Keratinocyte (primary cell): ENCODE results near the gene TNK1. TPM values are rescaled to one million over a fixed set of nuclear protein-coding genes. Genes with fewer than 3 reads are reported as not detected.

Experiments
- DNase-seq: peaks from one replicate; pipeline ENCODE4 v3.0.0-alpha.2; 2011; ENCODE audit warnings: low read depth, missing footprints, low spot score
- FAIRE-seq: peaks from 2 replicates; lab custom pipeline; 2011; peaks lifted over from hg19 to GRCh38; lab: Jason Lieb, UNC
- H2AFZ ChIP-seq: 2 replicates; pipeline ENCODE4 v1.6.0; 2012; ENCODE audit warnings: low read length, control low read depth, inconsistent platforms; ENCODE audit not compliant: control insufficient read depth
- H3K27ac ChIP-seq: 2 replicates; pipeline ENCODE4 v1.5.1; 2011; ENCODE audit warnings: low read length; ENCODE audit not compliant: control insufficient read depth, insufficient read depth
- H3K27me3 ChIP-seq: 3 replicates; pipeline ENCODE4 v1.6.0; 2011; ENCODE audit warnings: low read length; ENCODE audit not compliant: control insufficient read depth, insufficient read depth; ENCODE audit errors: extremely low read depth
- H3K36me3 ChIP-seq, 2 experiments: 2 replicates in 1 of 2; 3 replicates in 1 of 2; pipeline ENCODE4 v1.5.1; 2011; ENCODE audit warnings: low read length in 2 of 2, mild to moderate bottlenecking in 1 of 2; ENCODE audit not compliant: control insufficient read depth in 2 of 2, insufficient read depth in 2 of 2; ENCODE audit errors: extremely low read depth in 1 of 2
- H3K4me1 ChIP-seq: 3 replicates; pipeline ENCODE4 v1.5.1; 2011; ENCODE audit warnings: low read length; ENCODE audit not compliant: control insufficient read depth, insufficient read depth; ENCODE audit errors: extremely low read depth
- H3K4me2 ChIP-seq: 3 replicates; pipeline ENCODE4 v1.6.0; 2011; ENCODE audit warnings: low read depth, low read length; ENCODE audit not compliant: control insufficient read depth, insufficient read depth; ENCODE audit errors: extremely low read depth
- H3K4me3 ChIP-seq, 3 experiments: fragments of 200-600 bp in 1 of 3; sonication (generic) in 1 of 3; 2 replicates in 2 of 3; 3 replicates in 1 of 3; pipeline ENCODE4 v1.5.1; 2011 to 2016; ENCODE audit warnings: low read length in 3 of 3, mild to moderate bottlenecking in 3 of 3, control low read depth in 2 of 3, inconsistent platforms in 1 of 3, low read depth in 1 of 3, mixed read lengths in 1 of 3, mixed run types in 1 of 3, moderate library complexity in 1 of 3; ENCODE audit not compliant: control insufficient read depth in 2 of 3, insufficient read depth in 2 of 3; ENCODE audit errors: extremely low read depth in 1 of 3
- H3K79me2 ChIP-seq: 2 replicates; pipeline ENCODE4 v1.6.0; 2012; ENCODE audit warnings: low read length; ENCODE audit not compliant: control insufficient read depth, insufficient read depth
- H3K9ac ChIP-seq: 3 replicates; pipeline ENCODE4 v1.6.0; 2011; ENCODE audit warnings: low read length; ENCODE audit not compliant: control insufficient read depth, insufficient read depth; ENCODE audit errors: extremely low read depth
- H3K9me1 ChIP-seq: 3 replicates; pipeline ENCODE4 v1.6.0; 2011; ENCODE audit warnings: low read length; ENCODE audit not compliant: control insufficient read depth, insufficient read depth; ENCODE audit errors: extremely low read depth
- H3K9me3 ChIP-seq: 2 replicates; pipeline ENCODE4 v1.5.1; 2012; ENCODE audit warnings: low read depth, low read length; ENCODE audit not compliant: control insufficient read depth
- H4K20me1 ChIP-seq: 3 replicates; pipeline ENCODE4 v1.6.0; 2011; ENCODE audit warnings: low read length; ENCODE audit not compliant: control insufficient read depth, insufficient read depth; ENCODE audit errors: extremely low read depth
- CTCF ChIP-seq, 3 experiments: IDR thresholded peaks in 1 of 3; conservative IDR thresholded peaks in 1 of 3; optimal IDR thresholded peaks in 1 of 3; 2 replicates in 2 of 3; 3 replicates in 1 of 3; pipeline versions ENCODE3 to v1.5.1; 2011; ENCODE audit warnings: low read length in 3 of 3, mild to moderate bottlenecking in 3 of 3, moderate library complexity in 2 of 3, control low read depth in 1 of 3, inconsistent platforms in 1 of 3; ENCODE audit not compliant: insufficient read depth in 2 of 3; ENCODE audit errors: extremely low read depth in 1 of 3
- EZH2 ChIP-seq: IDR thresholded peaks from one replicate; pipeline ENCODE4 v1.6.1; 2012; ENCODE audit warnings: inconsistent platforms, mild to moderate bottlenecking, low read length, moderate library complexity
- dilution Hi-C: fragments of 300-500 bp; cut with MboI; formaldehyde crosslinking; loops from one replicate; pipeline ENCODE4 v1.7.0; 2020; ENCODE audit warnings: low sequenced_read_pairs; ENCODE audit not compliant: extremely low pct_ligation_motif_present
- polyA plus RNA-seq, 5 experiments: library from polyadenylated mRNA; depleted of rRNA in 3 of 5; stranded (reverse) in 3 of 5; stranded (forward) in 1 of 5; unstranded in 1 of 5; fragments of >200 nt; gene quantifications; 1 replicate in 1 of 5; 2 replicates in 3 of 5; 3 replicates in 1 of 5; pipeline versions ENCODE4 v1.2.1 to v1.2.3, GENCODE V29; 2011 to 2012; ENCODE audit warnings: missing spikeins in 2 of 5, low read depth in 1 of 5, low replicate concordance in 1 of 5

The TNK1 gene
- polyA plus RNA-seq, 1 donor (not counting 4 experiments of a cell fraction or from before 2014, with no cell fraction given): 10.6 TPM

GRCh38 chr17:7403043-7403726, 22.3 kb downstream of the TNK1 start:
- H3K4me3 ChIP-seq: peak overlapping the region; percentile 60 to 86 (median 84)
- no peaks in the 10 kb centered on the region for H3K9me3 ChIP-seq
- H3K79me2 ChIP-seq: peaks cover 5% of the 10 kb centered on the region
- peak overlapping the region; percentile 52 for H2AFZ ChIP-seq
- dilution Hi-C loops: no loop called here
- no peaks in the 10 kb centered on the region for H3K27me3 ChIP-seq
- H3K9me1 ChIP-seq: peaks cover 3% of the 10 kb centered on the region
- H4K20me1 ChIP-seq: no peaks in the 10 kb centered on the region
- peaks cover 15% of the 10 kb centered on the region for H3K4me1 ChIP-seq
- H3K9ac ChIP-seq: peak overlapping the region; percentile 78
- H3K27ac ChIP-seq: peak overlapping the region; percentile 40
- no peaks in the 10 kb centered on the region for H3K36me3 ChIP-seq
- DNase-seq: no peak
- H3K4me2 ChIP-seq: peak overlapping the region; percentile 89
- TF ChIP-seq EZH2 (no peak), CTCF (optimal IDR thresholded peaks at IDR 0.05 in 1 of 3, IDR thresholded peaks at IDR 0.05 in 1 of 3, conservative IDR thresholded peaks at IDR 0.05 in 1 of 3; ENCODE audit: extremely low read depth in 1 of 3, insufficient read depth in 2 of 3, low read length in 3 of 3) (no peak)
- peak; percentile 62 for FAIRE-seq

- dilution Hi-C loops: no loop called here
- no peaks in the 10 kb centered on the region for H3K9me3 ChIP-seq
- no peak for FAIRE-seq
- H3K9ac ChIP-seq: peak overlapping the region; percentile 78
- peaks cover 3% of the 10 kb centered on the region for H3K9me1 ChIP-seq
- peaks cover 15% of the 10 kb centered on the region for H3K4me1 ChIP-seq
- DNase-seq: no peak
- peak overlapping the region; percentile 40 for H3K27ac ChIP-seq
- H3K4me3 ChIP-seq: peak overlapping the region; percentile 60 to 86 (median 84)
- no peaks in the 10 kb centered on the region for H3K27me3 ChIP-seq
- H3K79me2 ChIP-seq: peaks cover 5% of the 10 kb centered on the region
- no peaks in the 10 kb centered on the region for H3K36me3 ChIP-seq
- H4K20me1 ChIP-seq: no peaks in the 10 kb centered on the region
- H2AFZ ChIP-seq: peak overlapping the region; percentile 52
- H3K4me2 ChIP-seq: peak overlapping the region; percentile 89
- no peak for TF ChIP-seq EZH2
- TF ChIP-seq CTCF (optimal IDR thresholded peaks at IDR 0.05 in 1 of 3, IDR thresholded peaks at IDR 0.05 in 1 of 3, conservative IDR thresholded peaks at IDR 0.05 in 1 of 3; ENCODE audit: extremely low read depth in 1 of 3, insufficient read depth in 2 of 3, low read length in 3 of 3): no peak
Observed at GRCh38 chr17:7403727-7403976, 22.8 kb downstream of the TNK1 start.
